SKM-1 (cell line): Measurements from ENCODE around the gene SALL2.
A peak's percentile ranks its signal among the peaks of the same experiment; 100 is the strongest.

ENCODE experiments used
- DNase-seq: peaks from one replicate; lab custom pipeline; 2025; ENCODE audit not compliant: unreplicated experiment; lab: John Stamatoyannopoulos, UW

Gene SALL2

DNA sequence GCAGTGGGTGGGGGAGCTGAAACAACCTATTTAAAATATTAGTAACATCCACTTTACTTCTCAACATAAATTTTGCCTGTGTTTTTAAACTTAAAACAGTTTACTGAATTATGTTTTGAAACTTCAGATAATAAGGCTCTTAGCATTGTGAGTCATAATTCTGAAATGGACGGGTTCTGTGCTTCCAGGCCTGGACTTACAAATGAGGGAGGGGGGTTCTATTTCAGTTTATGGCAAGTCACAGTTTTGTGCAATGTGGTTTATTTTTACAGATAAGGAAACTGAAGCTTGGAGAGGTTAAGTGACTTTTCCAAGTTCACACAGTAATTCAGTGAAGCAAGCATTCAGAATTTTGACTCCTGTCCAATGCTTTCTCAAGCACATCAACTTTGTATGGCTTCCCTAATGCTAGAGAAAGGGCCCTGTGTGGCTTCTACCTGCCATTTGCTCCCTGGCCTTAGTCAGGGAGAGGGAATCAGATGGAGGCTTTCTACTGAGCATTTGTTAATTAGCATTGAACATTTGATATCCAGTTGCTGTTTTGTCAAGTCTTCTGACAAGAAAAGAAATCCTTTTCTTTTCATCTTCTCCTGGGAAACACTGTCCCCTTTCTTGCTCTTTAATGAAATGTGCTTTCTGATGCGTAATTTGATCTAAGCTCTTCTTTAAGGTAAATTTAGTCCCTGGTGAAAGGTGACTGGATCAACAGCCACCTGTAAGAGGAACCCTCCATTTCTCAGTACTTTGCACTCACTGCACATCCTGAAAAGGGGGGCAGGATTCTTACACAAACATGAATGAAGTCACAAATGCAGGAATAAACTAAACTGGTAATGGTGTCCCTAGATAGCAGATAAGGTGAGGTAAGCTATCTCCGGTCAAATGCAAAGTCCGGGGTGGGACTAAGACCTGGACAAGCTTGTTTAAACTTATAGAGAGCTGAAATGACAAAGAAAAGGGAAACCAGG, 2.5 kb upstream of the SALL2 start:
- no peak for DNase-seq

DNA sequence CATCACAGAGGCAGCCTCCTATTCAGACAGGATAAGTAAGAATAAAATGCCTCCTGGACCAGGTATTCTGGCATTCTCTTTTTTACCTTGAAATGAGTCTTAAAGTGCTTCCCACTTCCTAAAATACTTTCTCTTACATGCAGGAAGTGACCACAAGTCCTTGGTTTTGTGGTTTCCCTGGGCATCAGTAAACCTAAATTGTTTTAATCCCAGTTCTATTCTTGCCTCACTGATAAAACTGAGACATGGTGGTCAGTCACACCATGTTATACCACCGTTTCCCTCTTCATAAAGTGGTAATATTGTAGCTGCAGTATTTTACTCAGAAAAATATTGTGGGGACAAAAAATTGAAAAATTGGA, 1.2 kb upstream of the SALL2 start:
- DNase-seq: no peak

DNA sequence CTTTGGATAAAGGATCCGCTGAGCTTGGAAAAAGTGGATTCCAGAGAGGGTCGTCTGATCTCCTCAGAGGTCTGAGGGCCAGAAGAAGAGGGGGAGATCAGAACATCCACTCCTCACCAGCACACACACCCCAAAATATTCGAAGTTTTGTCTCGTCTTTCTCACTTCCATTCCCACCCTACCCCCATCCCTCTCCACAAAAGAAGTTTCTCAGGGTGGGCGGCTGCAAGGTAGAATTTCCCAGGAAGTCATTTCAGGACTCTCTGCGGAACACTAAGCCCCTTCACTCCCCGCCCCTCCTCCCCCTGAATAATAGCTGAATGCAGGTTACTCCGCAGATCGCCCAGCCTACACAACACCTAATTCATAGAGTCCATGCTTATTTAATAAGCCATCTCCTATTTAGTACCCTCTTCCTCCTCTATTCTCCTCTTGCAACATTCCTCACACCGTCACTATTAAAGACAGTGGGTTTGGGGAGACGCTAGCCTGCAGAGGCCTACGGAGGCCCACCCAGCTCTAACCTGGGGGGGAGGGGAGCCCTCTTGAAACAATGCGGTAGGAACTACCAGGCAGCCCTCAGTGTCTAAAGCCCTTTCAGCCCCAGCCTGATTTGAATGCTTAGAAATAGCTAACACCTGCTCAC, 649 bp upstream of the SALL2 start:
- no peak for DNase-seq

DNA sequence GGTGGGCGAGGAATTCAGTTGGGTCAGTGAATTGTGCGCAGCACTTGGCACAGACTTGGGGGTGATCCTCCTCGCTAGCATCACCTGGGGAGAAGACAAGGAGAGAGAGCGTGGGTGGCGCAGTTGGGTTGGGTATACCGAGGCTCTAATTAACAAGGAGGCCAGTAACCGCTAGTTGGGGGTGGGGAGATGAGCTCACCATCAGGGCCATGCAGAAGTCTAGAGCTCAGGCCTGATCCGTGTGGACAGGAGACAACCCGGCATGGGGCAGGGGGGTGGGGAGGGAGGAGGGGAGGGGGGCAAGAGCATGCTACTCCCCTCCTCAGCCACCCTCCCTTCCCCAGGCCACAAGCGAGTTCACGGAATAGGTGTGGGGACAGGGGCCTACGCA, 580 bp downstream of the SALL2 start:
- DNase-seq: no peak

DNA sequence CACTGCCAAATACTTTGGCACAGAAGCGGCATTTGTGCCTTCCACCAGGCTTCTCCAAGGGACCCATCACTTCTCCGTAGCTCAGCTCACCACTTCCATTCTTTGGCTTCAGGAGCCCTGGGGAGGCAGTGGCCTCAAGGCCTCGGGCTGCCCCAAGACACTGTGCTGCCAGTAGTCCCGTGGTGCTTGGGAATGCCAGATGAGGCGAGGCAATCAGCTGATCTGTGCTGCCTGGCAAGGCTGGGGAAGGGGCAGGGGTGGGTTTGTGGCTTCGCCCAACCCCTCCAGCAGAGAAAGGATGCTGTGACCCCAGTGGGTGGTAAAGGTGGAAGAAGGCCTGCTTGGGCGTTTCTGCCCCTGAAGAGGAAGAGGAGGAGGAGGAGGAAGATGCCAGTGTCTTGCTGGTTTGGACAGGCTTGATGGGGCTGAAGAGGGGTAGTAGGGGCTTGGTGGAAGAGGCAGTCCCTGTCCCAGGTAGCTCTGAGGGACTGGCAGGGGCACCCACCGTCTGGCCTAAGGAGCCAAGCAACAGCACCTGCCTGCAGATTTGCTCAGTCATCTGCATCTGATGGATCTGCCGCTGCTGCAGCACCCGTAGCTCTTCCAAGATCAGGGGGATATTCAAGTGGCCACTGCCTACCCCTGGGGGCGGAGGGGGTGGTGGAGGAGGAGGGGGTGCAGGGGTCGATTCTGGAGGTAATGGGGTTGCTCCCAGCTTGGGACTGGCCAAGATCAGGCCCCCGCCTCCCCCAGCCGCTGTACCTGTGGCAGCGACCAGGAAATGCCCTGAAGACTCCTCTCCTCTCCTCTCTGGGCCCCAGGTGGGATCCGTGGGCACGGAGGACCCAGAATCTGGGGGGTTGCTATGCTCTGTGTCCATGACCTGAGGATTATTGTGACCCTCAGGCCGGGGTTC, 1.3 kb downstream of the SALL2 start:
- no peak for DNase-seq

DNA sequence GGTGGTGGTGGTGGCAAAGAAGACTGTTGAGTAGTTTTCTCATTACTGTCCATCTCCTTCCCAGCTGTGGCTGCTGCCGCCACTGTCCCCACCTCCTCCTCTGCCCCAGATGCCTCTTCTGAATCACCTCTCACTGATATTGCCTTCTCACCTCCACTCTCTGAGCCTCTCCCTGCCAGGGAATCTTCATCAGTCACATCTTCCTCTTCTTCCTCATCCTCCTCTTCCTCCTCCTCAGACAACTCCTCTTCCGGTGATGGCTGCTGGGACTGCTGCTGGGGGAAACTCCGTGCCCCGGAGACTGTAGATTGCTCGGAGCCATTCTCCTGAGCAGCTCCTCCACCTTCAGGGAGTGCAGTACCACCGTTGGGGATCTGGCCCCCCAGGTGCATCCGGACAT, 2.9 kb downstream of the SALL2 start:
- DNase-seq: no peak

DNA sequence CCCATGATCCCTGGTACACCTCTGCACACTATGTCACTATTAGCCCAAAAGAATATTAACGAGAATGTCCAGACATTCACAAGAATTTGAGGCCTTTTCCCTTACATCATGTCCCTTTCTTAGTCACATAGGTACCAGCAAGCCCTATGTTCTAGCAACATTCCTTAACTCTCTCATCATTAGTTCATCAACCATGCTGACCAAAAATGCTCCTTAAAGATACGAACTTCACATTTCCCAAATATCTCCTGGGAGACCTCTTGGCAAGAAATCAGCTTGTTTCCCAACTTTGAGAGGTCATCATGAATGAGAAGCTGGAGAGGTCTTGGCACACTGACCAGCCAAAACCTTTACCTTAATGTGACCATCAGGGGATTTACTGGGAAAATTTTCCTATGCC, 4.6 kb downstream of the SALL2 start:
- no peak for DNase-seq

DNA sequence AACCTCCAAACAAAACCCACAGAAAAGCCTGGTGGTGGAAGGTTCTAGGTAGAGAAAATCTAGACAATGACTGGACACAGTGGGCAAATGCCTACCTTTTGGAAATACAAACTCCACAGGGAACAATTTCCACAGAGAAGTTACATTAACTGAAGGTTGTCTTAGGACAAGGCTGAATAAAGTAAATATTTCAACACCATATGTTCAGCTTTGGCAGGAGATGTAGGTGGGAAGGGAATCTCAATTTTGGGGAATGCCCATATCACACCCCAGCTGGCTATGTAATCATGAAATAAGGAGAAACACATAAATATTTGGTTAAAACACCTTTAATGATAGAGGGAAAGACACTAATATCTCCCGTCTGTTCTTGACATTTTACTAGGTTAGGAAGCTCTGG, 5.4 kb downstream of the SALL2 start:
- DNase-seq: no peak

DNA sequence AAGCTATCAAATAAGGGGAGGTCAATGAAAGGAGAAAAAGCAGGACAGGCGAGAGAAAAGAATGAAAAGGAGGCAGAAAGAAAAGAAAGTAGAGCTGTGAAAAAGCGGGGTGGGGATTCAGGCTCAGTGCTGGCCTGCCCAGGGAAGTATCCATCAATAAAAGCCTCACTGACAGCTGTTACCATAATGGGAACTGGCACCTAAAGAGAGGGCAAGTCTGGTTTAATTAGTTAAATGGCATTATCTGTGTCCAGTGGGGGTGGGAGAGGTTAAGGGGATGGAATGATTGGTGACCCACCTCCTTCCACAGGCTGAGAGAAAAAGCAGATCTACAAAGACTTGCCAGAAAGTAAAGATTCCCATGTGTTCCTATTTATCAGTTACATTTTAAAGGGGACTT, 7.4 kb downstream of the SALL2 start:
- DNase-seq: no peak

DNA sequence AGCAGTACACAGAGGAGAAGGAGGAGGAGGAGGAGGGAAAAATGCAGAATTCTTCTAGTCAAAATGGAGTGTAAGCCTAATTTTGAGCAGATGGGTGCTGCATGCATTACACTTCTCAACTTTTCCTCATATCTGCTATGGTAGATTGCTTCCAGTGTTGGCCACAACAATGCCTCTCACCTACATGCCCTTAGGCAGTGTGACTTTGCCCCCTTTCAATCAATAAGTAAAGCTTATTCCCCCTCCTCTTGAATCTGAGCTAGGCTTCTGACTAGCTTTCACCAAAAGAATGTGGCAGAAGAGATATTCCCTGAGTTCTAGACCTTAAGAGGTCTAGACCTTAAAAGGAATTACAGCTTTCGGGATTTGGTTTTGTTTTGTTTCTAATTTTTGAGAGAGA, 11.8 kb downstream of the SALL2 start:
- no peak for DNase-seq

DNA sequence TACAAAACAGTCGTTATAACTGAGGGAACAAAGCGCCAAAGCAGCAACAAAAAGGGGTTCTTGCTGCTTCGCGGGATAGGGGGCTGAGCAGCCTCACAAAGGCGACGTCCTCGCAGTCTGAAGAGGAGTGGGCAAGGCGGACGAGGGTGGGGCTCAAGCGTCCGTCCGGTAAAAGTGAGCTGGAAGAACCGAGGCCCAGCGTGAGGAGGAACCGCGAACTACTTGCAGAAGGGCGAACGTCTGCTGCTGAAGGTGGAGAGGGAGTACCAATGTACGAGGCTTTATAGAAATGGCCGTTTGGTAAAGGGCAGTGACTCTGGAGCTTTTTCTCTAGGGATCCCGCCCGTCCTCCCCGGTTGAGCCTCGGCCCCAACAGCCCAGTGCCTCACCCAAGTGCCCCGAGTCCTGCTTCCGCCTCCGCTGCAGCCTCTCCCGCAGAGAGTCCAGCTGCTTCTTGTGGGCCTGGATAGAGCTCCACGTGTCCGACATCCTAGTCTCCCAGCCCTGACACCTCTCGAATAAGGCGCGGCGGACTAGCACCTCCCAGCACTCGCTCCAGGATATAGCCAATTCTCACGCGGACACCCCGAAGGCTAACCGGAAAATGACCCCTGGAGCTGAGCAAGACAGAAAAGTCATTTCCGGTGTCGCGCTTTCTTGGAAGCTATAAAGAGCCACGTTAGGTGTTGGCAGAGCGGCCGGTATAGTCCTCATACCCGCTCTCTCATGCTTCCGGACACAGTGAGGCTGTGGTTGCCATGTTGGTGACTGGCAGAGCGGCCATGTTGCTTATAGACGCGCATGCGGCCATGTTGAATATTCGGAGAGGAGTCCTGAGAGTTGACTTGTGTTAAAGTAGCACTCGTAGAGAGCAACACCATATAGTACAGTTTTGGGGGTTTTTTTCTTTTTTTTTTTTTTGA, 15.2 kb downstream of the SALL2 start, which contains the start of gene METTL3:
METTL3 (minus strand) TSS at position 606 of the 923 bp plus-strand sequence; CDS start at position 489, 117 bp downstream.
- peak; percentile 82 for DNase-seq

DNA sequence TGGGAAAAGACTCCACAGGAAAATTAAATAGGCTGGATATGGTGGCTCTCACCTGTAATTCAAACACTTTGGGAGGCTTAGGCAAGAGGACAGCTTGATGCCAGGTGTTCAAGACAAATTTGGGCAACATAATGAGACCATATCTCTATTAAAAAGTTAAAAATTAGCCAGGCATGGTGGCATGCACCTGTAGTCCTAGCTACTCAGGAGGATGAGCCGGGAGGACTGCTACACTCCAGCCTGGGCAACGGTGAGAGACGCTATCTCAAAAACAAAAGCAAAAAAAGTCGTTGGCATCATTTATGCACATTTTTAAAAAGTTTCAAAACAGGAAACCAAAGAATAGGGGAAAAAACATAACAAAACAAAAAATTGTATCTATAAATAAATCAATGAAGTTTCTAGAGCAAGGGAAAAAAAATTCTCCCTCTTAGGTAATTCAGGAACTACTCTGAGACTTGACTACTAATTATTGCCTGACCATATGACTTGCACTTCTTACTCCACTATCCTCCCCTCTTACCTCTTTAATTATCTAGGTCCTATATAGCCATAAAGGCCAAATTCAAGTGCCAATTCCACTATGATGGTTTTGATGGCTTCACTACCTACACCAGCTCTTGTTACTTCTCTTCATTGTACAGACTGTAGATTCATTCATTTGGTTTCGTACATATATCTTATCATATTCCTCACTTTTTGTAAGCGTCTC, 16.6 kb downstream of the SALL2 start:
- DNase-seq: no peak

DNA sequence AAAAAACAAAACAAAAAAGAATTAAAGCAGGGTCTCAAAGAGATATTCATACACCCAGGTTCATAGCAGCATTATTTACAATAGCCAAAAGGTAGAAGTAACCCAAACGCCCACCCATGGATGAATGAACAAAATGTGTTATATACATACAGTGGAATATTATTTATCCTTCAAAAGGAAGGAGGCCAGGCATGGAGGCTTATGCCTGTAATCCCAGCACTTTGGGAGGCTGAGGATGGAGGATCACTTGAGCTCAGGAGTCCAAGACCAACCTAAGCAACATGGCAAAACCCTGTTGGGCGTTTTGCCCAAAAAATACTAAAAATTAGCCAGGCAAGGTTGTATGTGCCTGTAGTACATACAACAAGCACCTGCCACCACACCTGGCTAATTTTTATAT, 19.6 kb downstream of the SALL2 start:
- no peak for DNase-seq

DNA sequence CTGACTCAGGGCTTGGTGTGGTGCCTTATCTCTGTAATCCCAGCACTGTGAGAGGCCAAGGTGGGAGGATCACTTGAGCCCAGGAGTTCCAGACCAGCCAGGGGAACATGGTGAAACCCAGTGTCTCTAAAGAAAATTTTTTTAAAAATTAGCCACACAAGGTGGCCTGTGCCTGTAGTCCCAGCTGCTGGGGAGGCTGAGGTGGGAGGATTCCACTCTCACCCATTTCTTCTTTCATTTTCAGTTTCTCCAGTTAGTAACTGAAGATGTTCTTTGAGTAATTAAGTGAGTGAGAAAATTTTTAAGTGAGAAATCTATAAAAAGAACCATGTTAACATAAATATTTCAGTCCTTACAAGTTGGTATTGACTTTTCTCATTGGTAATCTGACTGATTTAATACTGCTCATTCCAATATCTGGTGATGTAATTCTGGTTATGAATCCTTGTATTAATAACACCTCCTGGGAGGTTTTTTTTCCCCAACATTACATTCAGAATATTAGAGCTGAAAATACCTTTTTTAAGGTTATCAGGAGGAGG, 21.1 kb downstream of the SALL2 start:
- DNase-seq: no peak

DNA sequence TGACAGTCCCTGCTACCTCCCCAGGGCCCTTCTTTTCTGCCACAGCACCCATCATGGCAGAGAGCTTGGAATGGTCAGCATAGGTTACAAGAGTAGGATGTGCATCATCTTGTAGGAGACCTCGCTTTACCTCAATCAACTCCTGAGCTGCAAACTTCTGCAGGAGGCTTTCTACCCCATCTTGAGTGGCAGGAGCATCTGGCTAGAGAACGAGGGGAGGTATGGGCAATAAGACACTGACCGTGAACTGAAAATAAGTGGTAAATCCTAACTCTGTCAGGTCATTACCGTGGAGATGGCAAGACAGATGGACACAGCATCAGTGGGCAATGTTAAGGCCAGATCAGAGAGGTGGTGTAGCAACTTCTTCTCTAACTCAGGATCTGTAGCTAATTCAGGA, 22.8 kb downstream of the SALL2 start:
- DNase-seq: no peak

DNA sequence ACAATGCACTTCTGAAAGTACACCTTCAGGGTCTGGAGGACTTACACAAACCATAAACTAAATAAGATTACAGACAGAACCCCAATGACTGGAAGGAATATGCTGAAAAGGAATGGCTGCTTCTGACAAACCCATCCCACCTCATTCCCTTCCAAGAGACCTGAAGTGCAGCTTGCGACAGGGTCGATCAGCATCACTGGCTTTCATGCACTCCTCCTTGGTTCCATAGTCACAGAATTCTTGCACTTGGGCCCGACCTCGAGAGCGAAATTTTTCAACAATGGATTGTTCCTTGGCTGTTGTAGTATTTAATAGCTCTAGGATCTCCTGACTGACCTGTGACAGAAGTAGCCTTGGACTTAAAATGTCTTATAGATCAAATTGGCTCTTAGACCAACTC, 24.6 kb downstream of the SALL2 start:
- DNase-seq: no peak

DNA sequence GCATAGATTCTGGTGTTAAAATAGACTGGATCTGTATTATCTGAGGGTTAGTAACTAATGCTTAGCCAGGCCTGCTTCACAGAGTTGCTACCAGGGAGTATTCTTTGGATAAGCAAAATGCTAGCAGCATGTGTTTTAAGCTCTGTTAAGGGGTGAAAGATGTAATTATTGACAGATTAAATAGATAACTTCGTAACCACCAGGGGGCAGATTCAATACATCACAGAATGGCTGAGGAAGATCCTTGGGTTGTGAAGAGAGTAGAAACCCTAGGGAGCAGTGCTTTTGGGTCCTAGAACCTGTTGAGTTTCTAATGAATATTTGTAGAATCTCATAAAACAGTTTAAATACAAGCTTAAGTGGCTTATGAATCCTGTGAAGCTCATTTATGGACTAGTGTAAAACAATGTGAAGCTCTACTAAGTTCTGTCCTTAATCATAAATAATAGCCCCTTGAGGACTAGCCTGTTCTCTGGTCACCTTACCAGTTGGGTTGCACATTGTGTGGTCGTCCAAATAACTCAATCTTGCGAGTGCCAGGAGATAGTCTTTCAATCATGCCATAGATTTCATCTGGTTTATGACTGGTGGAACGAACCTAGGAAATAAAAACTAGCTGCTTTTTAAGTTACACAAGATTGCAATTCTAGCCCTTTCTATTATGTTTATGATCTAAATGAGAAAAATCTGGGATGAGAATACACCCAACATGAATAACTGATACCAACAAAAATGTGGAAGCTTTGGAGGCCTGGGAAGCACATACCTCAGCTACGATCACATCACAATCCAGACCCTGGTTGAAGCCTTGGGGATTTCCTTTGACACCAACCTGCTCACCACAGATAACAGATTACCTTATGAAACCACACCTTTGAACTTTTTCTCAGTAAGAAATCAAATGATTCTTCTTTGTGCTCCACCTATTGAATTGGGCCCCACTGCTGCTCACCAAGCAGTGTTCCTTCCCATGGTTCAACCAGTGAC, 27.3 kb downstream of the SALL2 start:
- DNase-seq: no peak

DNA sequence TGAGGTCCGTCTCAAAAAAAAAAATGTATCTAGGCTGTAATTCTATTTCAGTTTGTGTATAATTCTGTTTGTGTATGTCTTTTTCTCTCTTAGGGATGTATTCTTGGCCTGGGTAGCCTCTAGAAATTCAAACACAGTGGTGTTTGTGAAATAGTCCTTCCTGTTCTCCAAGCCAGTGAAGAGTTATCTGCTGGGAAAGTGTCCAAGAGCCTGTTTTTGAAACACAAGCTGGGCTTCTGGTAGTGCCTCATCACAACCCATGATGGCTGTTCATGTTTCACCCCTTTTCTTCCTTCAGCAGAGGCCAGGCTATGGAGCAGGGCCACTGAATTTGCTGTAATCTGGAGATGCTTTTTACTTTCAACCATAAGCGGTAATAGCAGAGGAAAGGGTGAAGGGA, 29.7 kb downstream of the SALL2 start:
- no peak for DNase-seq
